ENCODE results near the gene ANKH. TPM values are rescaled to one million over a fixed set of nuclear protein-coding genes. Genes with fewer than 3 reads are reported as not detected.

ANKH gene
- total RNA-seq, 1 experiment from 2014 or later: 13.9 TPM

GRCh38 chr5:14762549-14763216 lies 108.9 kb downstream of the ANKH start:
- DNase-seq (ENCODE audit: low spot score): no peak
- no TSS peak for BruUV-seq (replicated peaks)
- Histone ChIP-seq H3K27ac (ENCODE audit: low read depth, low read length, poor library complexity, severe bottlenecking) (no peak overlapping the region), H3K36me3 (ENCODE audit: insufficient read depth, low read length, poor library complexity, severe bottlenecking) (no peaks in the 10 kb centered on the region), H3K4me3 (ENCODE audit: low read depth, low read length, poor library complexity, severe bottlenecking) (no peak overlapping the region), H3K27me3 (replicated peaks; ENCODE audit: insufficient read depth, low read depth, low read length, poor library complexity) (no peaks in the 10 kb centered on the region), H3K4me1 (ENCODE audit: insufficient read depth, low read length, poor library complexity, severe bottlenecking) (no peaks in the 10 kb centered on the region), H3K9me3 (ENCODE audit: low read depth, low read length, poor library complexity, severe bottlenecking) (no peaks in the 10 kb centered on the region)
- intact Hi-C loops (cut with micrococcal nuclease; ENCODE audit: unreplicated experiment): no loop called here
- no peak for TF ChIP-seq EZH2 (IDR thresholded peaks at IDR 0.05; ENCODE audit: borderline replicate concordance, low read depth, low read length, poor library complexity, severe bottlenecking)
- no peak for TF ChIP-seq CTCF (conservative IDR thresholded peaks at IDR 0.05; ENCODE audit: low read depth, low read length)
- CTCF ChIA-PET: no interaction called here
- POLR2A ChIA-PET (ENCODE audit: low non-redundant PET): interaction anchor here (0.5 kb wide), 1 partner anchor 332 kb away, joined by 3 read pairs; no protein-coding TSS in a partner anchor

- no peak overlapping the region for H3K27ac ChIP-seq (ENCODE audit: low read depth, low read length, poor library complexity, severe bottlenecking)
- ChIA-PET POLR2A (ENCODE audit: low non-redundant PET) (interaction anchor here (0.5 kb wide), 1 partner anchor 1973 kb away, joined by 4 read pairs; no protein-coding TSS in a partner anchor), CTCF (no interaction called here)
- H3K4me3 ChIP-seq (ENCODE audit: low read depth, low read length, poor library complexity, severe bottlenecking): no peak overlapping the region
- BruUV-seq (replicated peaks): no TSS peak
- H3K9me3 ChIP-seq (ENCODE audit: low read depth, low read length, poor library complexity, severe bottlenecking): no peaks in the 10 kb centered on the region
- no peak for TF ChIP-seq EZH2 (IDR thresholded peaks at IDR 0.05; ENCODE audit: borderline replicate concordance, low read depth, low read length, poor library complexity, severe bottlenecking)
- no peak for TF ChIP-seq CTCF (conservative IDR thresholded peaks at IDR 0.05; ENCODE audit: low read depth, low read length)
- no peaks in the 10 kb centered on the region for H3K27me3 ChIP-seq (replicated peaks; ENCODE audit: insufficient read depth, low read depth, low read length, poor library complexity)
- H3K36me3 ChIP-seq (ENCODE audit: insufficient read depth, low read length, poor library complexity, severe bottlenecking): no peaks in the 10 kb centered on the region
- intact Hi-C loops (cut with micrococcal nuclease; ENCODE audit: unreplicated experiment): no loop called here
- no peak for DNase-seq (ENCODE audit: low spot score)
- no peaks in the 10 kb centered on the region for H3K4me1 ChIP-seq (ENCODE audit: insufficient read depth, low read length, poor library complexity, severe bottlenecking)
Measured at GRCh38 chr5:14760548-14761002, 111.0 kb downstream of the ANKH start.

- Histone ChIP-seq H3K27me3 (replicated peaks; ENCODE audit: insufficient read depth, low read depth, low read length, poor library complexity) (no peaks in the 10 kb centered on the region), H3K27ac (ENCODE audit: low read depth, low read length, poor library complexity, severe bottlenecking) (no peak overlapping the region), H3K4me3 (ENCODE audit: low read depth, low read length, poor library complexity, severe bottlenecking) (no peak overlapping the region), H3K4me1 (ENCODE audit: insufficient read depth, low read length, poor library complexity, severe bottlenecking) (no peaks in the 10 kb centered on the region), H3K9me3 (ENCODE audit: low read depth, low read length, poor library complexity, severe bottlenecking) (no peaks in the 10 kb centered on the region), H3K36me3 (ENCODE audit: insufficient read depth, low read length, poor library complexity, severe bottlenecking) (no peaks in the 10 kb centered on the region)
- no peak for DNase-seq (ENCODE audit: low spot score)
- no TSS peak for BruUV-seq (replicated peaks)
- ChIA-PET CTCF (no interaction called here), POLR2A (ENCODE audit: low non-redundant PET) (interaction anchor here (0.5 to 0.7 kb wide), 2 partner anchors 65 to 1974 kb away, joined by 4 to 5 read pairs; no protein-coding TSS in a partner anchor)
- intact Hi-C loops (cut with micrococcal nuclease; ENCODE audit: unreplicated experiment): no loop called here
- TF ChIP-seq EZH2 (IDR thresholded peaks at IDR 0.05; ENCODE audit: borderline replicate concordance, low read depth, low read length, poor library complexity, severe bottlenecking) (no peak), CTCF (conservative IDR thresholded peaks at IDR 0.05; ENCODE audit: low read depth, low read length) (no peak)
Measured at GRCh38 chr5:14759744-14760547, 111.6 kb downstream of the ANKH start.
